Measurements from ENCODE around the gene SLC38A11. TPM values are rescaled to one million over a fixed set of nuclear protein-coding genes. Genes with fewer than 3 reads are reported as not detected.
"Not testable (repeated sequence)": the region's sequence is repeated elsewhere in the genome, so short reads cannot be mapped to it uniquely, and the experiment has no call there.

Gene SLC38A11
- total RNA-seq, 1 donor from 2014 or later = not detected

GRCh38 chr2:164868563-164869419, 86.5 kb downstream of the SLC38A11 start:
- TF ChIP-seq, protein P1, sequence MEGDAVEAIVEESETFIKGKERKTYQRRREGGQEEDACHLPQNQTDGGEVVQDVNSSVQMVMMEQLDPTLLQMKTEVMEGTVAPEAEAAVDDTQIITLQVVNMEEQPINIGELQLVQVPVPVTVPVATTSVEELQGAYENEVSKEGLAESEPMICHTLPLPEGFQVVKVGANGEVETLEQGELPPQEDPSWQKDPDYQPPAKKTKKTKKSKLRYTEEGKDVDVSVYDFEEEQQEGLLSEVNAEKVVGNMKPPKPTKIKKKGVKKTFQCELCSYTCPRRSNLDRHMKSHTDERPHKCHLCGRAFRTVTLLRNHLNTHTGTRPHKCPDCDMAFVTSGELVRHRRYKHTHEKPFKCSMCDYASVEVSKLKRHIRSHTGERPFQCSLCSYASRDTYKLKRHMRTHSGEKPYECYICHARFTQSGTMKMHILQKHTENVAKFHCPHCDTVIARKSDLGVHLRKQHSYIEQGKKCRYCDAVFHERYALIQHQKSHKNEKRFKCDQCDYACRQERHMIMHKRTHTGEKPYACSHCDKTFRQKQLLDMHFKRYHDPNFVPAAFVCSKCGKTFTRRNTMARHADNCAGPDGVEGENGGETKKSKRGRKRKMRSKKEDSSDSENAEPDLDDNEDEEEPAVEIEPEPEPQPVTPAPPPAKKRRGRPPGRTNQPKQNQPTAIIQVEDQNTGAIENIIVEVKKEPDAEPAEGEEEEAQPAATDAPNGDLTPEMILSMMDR (IDR thresholded peaks at IDR 0.05; ENCODE audit: insufficient read depth, low read length, severe bottlenecking) = no peak
- DNase-seq (ENCODE audit: low read depth) (no peak), FAIRE-seq (no peak)

DNA sequence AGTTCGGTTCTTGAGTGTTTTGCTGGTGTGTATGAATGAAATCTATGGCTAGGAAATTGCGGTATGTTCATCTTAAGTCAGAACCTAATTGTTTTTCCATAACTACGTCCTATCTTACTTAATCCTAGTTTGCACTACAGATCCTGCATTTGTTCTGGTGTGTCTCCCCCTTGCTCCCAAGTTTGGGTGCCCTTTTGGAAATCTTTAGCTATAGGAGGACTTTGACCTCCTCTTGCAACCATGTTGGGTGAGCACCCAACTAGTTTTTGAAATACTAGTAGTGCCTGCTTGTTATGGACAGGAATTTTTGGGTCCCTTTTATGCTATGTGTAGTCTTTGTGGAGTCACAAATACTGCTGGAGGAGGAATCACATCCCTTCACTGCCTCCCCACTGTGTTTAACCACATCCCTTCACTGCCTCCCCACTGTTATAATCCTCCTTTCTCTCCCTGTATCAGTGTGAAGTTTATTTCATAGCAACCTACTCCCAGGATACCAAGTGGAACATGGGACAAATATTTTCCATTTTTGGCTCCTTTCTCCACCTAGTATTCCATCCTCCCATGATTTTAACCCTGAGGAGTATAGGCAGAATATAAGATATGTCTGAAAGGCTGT, 87.4 kb downstream of the SLC38A11 start:
- DNase-seq (ENCODE audit: low read depth) = no peak
- no peak for FAIRE-seq
- Histone ChIP-seq H3K27me3 (ENCODE audit: control insufficient read depth, insufficient read depth, low read length) (no peaks in the 10 kb centered on the region), H3K4me3 (ENCODE audit: low read depth, low read length) (no peak overlapping the region), H3K36me3 (ENCODE audit: control insufficient read depth, insufficient read depth, low read length) (no peaks in the 10 kb centered on the region)
- TF ChIP-seq, protein P1 (IDR thresholded peaks at IDR 0.05; ENCODE audit: insufficient read depth, low read length, severe bottlenecking) = no peak

More at GRCh38 chr2:164868563-164869419, 86.5 kb downstream of the SLC38A11 start:
- Histone ChIP-seq H3K27me3 (ENCODE audit: control insufficient read depth, insufficient read depth, low read length) (no peaks in the 10 kb centered on the region), H3K4me3 (ENCODE audit: low read depth, low read length) (no peak overlapping the region), H3K36me3 (ENCODE audit: control insufficient read depth, insufficient read depth, low read length) (no peaks in the 10 kb centered on the region)

GRCh38 chr2:164866381-164866780, 88.9 kb downstream of the SLC38A11 start:
- FAIRE-seq; H3K27me3 ChIP-seq (ENCODE audit: control insufficient read depth, insufficient read depth, low read length); H3K4me3 ChIP-seq (ENCODE audit: low read depth, low read length); H3K36me3 ChIP-seq (ENCODE audit: control insufficient read depth, insufficient read depth, low read length): not testable (repeated sequence)
- DNase-seq (ENCODE audit: low read depth) = peak; percentile 86

- FAIRE-seq (no peak), DNase-seq (ENCODE audit: low read depth) (no peak)
- H3K36me3 ChIP-seq (ENCODE audit: control insufficient read depth, insufficient read depth, low read length) = no peaks in the 10 kb centered on the region
- no peak overlapping the region for H3K4me3 ChIP-seq (ENCODE audit: low read depth, low read length)
- TF ChIP-seq, protein P1 (IDR thresholded peaks at IDR 0.05; ENCODE audit: insufficient read depth, low read length, severe bottlenecking) = no peak
- no peaks in the 10 kb centered on the region for H3K27me3 ChIP-seq (ENCODE audit: control insufficient read depth, insufficient read depth, low read length)
Observed at GRCh38 chr2:164860694-164861042, 94.7 kb downstream of the SLC38A11 start.

DNA sequence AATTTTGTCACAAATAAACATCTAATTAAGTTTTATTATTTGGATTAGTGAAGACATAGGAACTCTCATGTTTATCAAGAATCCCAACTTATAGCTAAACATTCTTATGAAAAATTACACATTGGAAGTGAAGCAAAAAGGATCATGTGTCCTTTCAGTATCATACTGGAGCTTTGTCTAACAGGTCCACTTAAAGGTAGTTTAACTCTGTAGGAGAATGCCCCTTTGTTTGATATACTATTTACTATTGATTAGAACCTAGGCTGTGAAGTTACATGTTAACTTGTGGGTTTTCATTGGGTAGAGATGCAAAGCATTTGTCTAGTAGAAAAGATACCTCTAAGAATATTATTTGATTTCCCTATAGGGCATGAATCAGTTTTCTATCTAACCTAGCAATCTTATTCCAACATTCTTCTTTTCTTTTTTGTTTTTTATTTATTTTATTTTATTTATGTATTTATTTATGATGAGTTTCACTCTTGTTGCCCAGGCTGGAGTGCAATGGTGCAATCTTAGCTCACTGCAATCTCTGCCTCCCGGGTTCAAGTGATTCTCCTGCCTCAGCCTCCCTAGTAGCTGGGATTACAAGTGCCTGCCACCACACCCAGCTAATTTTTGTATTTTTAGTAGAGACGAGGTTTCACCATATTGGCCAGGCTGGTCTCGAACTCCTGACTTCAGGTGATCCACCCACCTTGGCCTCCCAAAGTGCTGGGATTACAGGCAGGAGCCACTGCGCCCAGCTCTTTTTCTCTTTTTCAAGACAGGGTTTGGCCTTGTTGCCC, 95.2 kb downstream of the SLC38A11 start:
- not testable (repeated sequence) for H3K27me3 ChIP-seq (ENCODE audit: control insufficient read depth, insufficient read depth, low read length); H3K36me3 ChIP-seq (ENCODE audit: control insufficient read depth, insufficient read depth, low read length); H3K4me3 ChIP-seq (ENCODE audit: low read depth, low read length); DNase-seq (ENCODE audit: low read depth); FAIRE-seq

- no peaks in the 10 kb centered on the region for H3K27me3 ChIP-seq (ENCODE audit: control insufficient read depth, insufficient read depth, low read length)
- H3K36me3 ChIP-seq (ENCODE audit: control insufficient read depth, insufficient read depth, low read length) = no peaks in the 10 kb centered on the region
- DNase-seq (ENCODE audit: low read depth) = peak; percentile 66
- peak; percentile 81 for FAIRE-seq
- TF ChIP-seq, protein P1 (IDR thresholded peaks at IDR 0.05; ENCODE audit: insufficient read depth, low read length, severe bottlenecking) = no peak
- no peak overlapping the region for H3K4me3 ChIP-seq (ENCODE audit: low read depth, low read length)
Observed at GRCh38 chr2:164859251-164859818, 96.0 kb downstream of the SLC38A11 start.
